Measurements from ENCODE around the gene DNTT. TPM values are rescaled to one million over a fixed set of nuclear protein-coding genes. Genes with fewer than 3 reads are reported as not detected.

Gene DNTT
- 0.11 TPM in 1 of 2 replicates, not detected in the other for total RNA-seq

GRCh38 chr10:96304230-96304629 lies at the start of gene DNTT:
DNTT (plus strand) TSS chr10:96304434; CDS start chr10:96304498, 64 bp downstream.
- Mint-ChIP-seq H3K27ac (no peak within 1 kb of the TSS), H3K9me3 (no peaks in the 10 kb centered on the region), H3K4me1 (peaks cover 48% of the 10 kb centered on the region), H3K4me3 (no peak within 1 kb of the TSS), H3K36me3 (ENCODE audit: low read depth) (no peaks in the 10 kb centered on the region), H3K27me3 (peaks cover 26% of the 10 kb centered on the region)
- ATAC-seq (ENCODE audit: low read depth) (no peak), DNase-seq (no peak)
- intact Hi-C loops (cut with micrococcal nuclease) = no loop called here
- CTCF ChIA-PET = interaction anchor here (1.6 to 3.1 kb wide), 2 partner anchors 10 to 74 kb away, joined by 4 to 30 read pairs; no protein-coding TSS in a partner anchor
- POLR2A ChIA-PET = no interaction called here
- TF ChIP-seq CTCF (IDR thresholded peaks at IDR 0.05) = no peak

DNA sequence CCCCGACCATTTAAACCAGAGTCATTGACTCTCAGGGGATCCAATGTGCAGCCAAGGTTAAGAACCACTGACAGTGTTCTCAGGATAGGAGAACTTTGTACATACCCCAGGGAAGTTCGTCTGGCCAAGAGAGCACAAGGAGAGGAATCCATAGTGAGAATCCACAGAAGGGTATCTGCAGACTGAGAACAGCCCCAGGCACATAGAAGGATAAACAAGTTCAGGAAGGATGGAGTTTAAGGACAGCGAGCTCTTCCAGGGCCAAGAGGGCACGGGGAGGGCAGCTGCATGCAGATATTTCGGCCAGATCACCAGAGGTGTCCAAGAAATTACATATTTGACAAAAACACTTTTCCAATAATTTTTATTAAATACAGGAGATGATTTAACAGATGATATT lies 49.3 kb upstream of the DNTT start:
- H3K36me3 Mint-ChIP-seq (ENCODE audit: low read depth) = peaks cover 68% of the 10 kb centered on the region
- intact Hi-C loops (cut with micrococcal nuclease) = loop anchor here (5.0 kb wide), 1 partner anchor 37 kb away; no protein-coding TSS in a partner anchor
- ATAC-seq (ENCODE audit: low read depth) = no peak
- H3K27me3 Mint-ChIP-seq = no peaks in the 10 kb centered on the region
- peaks cover 83% of the 10 kb centered on the region for H3K4me1 Mint-ChIP-seq
- DNase-seq = no peak
- POLR2A ChIA-PET = interaction anchor here (1.6 to 11.2 kb wide), 4 partner anchors 10 to 24 kb away, joined by 4 to 93 read pairs (median 5); partner anchors contain the start of gene BLNK
- no peaks in the 10 kb centered on the region for H3K9me3 Mint-ChIP-seq
- peak overlapping the region; percentile 77 for H3K27ac Mint-ChIP-seq
- CTCF ChIA-PET = interaction anchor here (4.2 kb wide), 1 partner anchor 25 kb away, joined by 13 read pairs; no protein-coding TSS in a partner anchor
- no peak for TF ChIP-seq CTCF (IDR thresholded peaks at IDR 0.05)
- H3K4me3 Mint-ChIP-seq = no peak overlapping the region

GRCh38 chr10:96255549-96256333 lies 48.5 kb upstream of the DNTT start:
- Mint-ChIP-seq H3K4me3 (no peak overlapping the region), H3K27me3 (no peaks in the 10 kb centered on the region), H3K36me3 (ENCODE audit: low read depth) (peaks cover 70% of the 10 kb centered on the region), H3K4me1 (peaks cover 84% of the 10 kb centered on the region), H3K27ac (peak overlapping the region; percentile 77), H3K9me3 (no peaks in the 10 kb centered on the region)
- DNase-seq (no peak), ATAC-seq (ENCODE audit: low read depth) (no peak)
- intact Hi-C loops (cut with micrococcal nuclease) = loop anchor here (2.0 to 5.0 kb wide), 2 partner anchors 15 to 37 kb away; partner anchors contain the start of gene BLNK
- ChIA-PET POLR2A (interaction anchor here (0.6 to 12.1 kb wide), 8 partner anchors 10 to 969 kb away, joined by 3 to 93 read pairs (median 5); partner anchors contain the start of gene BLNK), CTCF (interaction anchor here (4.2 kb wide), 1 partner anchor 26 kb away, joined by 13 read pairs; no protein-coding TSS in a partner anchor)
- no peak for TF ChIP-seq CTCF (IDR thresholded peaks at IDR 0.05)

DNA sequence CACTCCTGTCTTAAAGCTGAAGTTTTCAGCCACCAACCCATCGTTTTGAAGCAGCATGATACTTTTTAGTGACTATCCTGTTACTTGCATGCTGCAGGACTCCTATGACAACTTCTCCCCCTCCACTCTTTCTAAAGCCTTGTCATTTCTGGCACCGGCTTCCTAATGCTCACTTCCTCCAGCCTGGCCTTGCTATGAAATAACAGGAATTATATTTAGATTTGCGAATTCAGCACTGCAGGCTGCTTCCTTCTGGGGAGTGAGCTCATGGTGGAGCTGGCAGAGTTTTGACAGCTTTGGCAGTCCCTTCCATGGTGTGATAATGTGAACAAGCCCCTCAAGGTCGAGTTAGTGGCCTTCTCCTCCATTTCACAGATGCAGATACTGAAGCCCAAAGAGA lies 46.3 kb upstream of the DNTT start:
- H3K9me3 Mint-ChIP-seq = no peaks in the 10 kb centered on the region
- TF ChIP-seq CTCF (IDR thresholded peaks at IDR 0.05) = no peak
- peaks cover 90% of the 10 kb centered on the region for H3K4me1 Mint-ChIP-seq
- CTCF ChIA-PET = interaction anchor here (1.4 to 4.2 kb wide), 2 partner anchors 9 to 28 kb away, joined by 4 to 13 read pairs; no protein-coding TSS in a partner anchor
- POLR2A ChIA-PET = interaction anchor here (0.8 to 12.1 kb wide), 5 partner anchors 9 to 29 kb away, joined by 4 to 93 read pairs (median 12); partner anchors contain the start of gene BLNK
- intact Hi-C loops (cut with micrococcal nuclease) = loop anchor here (1.0 to 5.0 kb wide), 3 partner anchors 11 to 34 kb away; partner anchors contain the start of gene BLNK
- peak; percentile 16 for ATAC-seq (ENCODE audit: low read depth)
- H3K4me3 Mint-ChIP-seq = peak overlapping the region; percentile 48
- no peak for DNase-seq
- peak overlapping the region; percentile 83 for H3K27ac Mint-ChIP-seq
- no peaks in the 10 kb centered on the region for H3K27me3 Mint-ChIP-seq
- H3K36me3 Mint-ChIP-seq (ENCODE audit: low read depth) = peaks cover 74% of the 10 kb centered on the region

DNA sequence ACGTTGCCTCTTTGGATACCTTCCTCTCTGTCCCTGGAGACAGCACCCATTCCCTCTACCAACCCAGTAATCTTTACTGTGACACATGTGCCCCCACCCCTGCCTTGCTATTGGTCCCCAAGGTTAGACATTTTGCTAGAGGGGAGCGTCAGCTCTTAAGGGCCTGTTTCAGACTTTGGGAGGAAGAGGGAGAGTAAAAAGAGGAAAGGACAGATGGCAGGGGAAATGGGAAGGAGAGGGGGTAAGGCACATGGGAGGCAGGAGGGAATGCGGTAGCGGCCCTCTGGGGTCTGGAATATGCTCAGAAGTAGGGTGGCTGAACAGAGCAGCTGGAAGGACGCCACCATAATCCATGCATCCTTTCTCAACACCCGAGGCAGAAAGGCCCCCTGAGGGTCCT lies 45.1 kb upstream of the DNTT start:
- ATAC-seq (ENCODE audit: low read depth) (no peak), DNase-seq (no peak)
- Mint-ChIP-seq H3K4me3 (peak overlapping the region; percentile 40), H3K27ac (peak overlapping the region; percentile 74), H3K36me3 (ENCODE audit: low read depth) (peaks cover 78% of the 10 kb centered on the region), H3K27me3 (no peaks in the 10 kb centered on the region), H3K4me1 (peaks cover 93% of the 10 kb centered on the region), H3K9me3 (no peaks in the 10 kb centered on the region)
- CTCF ChIA-PET = interaction anchor here (1.4 to 1.5 kb wide), 2 partner anchors 8 to 29 kb away, joined by 4 to 7 read pairs; no protein-coding TSS in a partner anchor
- POLR2A ChIA-PET = interaction anchor here (0.7 to 12.1 kb wide), 4 partner anchors 11 to 31 kb away, joined by 3 to 93 read pairs (median 38); partner anchors contain the start of gene BLNK
- TF ChIP-seq CTCF (IDR thresholded peaks at IDR 0.05) = no peak
- intact Hi-C loops (cut with micrococcal nuclease) = loop anchor here (5.0 kb wide), 1 partner anchor 33 kb away; no protein-coding TSS in a partner anchor
